Measurements from ENCODE around the gene ST6GAL1. TPM values are rescaled to one million over a fixed set of nuclear protein-coding genes. Genes with fewer than 3 reads are reported as not detected.

The ST6GAL1 gene
- total RNA-seq, 1 donor from 2014 or later, result 15.8 TPM

DNA sequence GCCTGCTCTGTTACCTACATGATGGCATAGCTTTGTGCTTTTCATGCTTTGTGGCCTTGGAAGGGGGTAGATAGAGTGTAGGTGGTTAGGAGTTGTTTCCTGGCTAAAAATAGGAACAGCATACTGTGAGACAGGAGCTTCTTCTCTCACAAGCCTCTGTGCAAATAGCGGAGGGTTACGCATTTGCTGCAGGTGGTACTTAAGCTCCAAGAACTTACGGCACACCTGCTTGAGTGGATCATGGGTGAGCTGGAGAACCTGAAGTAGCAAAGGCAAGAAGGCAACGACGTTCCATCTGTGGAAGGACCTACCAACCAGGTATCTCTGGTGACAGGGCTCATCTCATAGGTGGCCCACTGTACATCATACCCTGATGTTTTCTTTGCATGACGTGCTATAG is 66.0 kb downstream of the ST6GAL1 start:
- TF ChIP-seq, protein P1, sequence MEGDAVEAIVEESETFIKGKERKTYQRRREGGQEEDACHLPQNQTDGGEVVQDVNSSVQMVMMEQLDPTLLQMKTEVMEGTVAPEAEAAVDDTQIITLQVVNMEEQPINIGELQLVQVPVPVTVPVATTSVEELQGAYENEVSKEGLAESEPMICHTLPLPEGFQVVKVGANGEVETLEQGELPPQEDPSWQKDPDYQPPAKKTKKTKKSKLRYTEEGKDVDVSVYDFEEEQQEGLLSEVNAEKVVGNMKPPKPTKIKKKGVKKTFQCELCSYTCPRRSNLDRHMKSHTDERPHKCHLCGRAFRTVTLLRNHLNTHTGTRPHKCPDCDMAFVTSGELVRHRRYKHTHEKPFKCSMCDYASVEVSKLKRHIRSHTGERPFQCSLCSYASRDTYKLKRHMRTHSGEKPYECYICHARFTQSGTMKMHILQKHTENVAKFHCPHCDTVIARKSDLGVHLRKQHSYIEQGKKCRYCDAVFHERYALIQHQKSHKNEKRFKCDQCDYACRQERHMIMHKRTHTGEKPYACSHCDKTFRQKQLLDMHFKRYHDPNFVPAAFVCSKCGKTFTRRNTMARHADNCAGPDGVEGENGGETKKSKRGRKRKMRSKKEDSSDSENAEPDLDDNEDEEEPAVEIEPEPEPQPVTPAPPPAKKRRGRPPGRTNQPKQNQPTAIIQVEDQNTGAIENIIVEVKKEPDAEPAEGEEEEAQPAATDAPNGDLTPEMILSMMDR (IDR thresholded peaks at IDR 0.05; ENCODE audit: insufficient read depth, low read depth, low read length), result no peak
- TF ChIP-seq EZH2 (IDR thresholded peaks at IDR 0.05; ENCODE audit: insufficient read depth, low read length), result no peak
- no peak for FAIRE-seq

GRCh38 chr3:186997061-186997460 is 66.7 kb downstream of the ST6GAL1 start:
- H3K36me3 ChIP-seq (ENCODE audit: insufficient read depth, low read length), result no peaks in the 10 kb centered on the region
- H3K27ac ChIP-seq (ENCODE audit: low read depth, low read length), result no peak overlapping the region
- H3K27ac Mint-ChIP-seq (ENCODE audit: unreplicated experiment), result no peak overlapping the region
- no peaks in the 10 kb centered on the region for H3K27me3 Mint-ChIP-seq (ENCODE audit: low read depth, unreplicated experiment)
- H3K27me3 ChIP-seq (ENCODE audit: insufficient read depth, low read length), result no peaks in the 10 kb centered on the region
- H3K79me2 ChIP-seq (ENCODE audit: insufficient read depth, low read length), result no peaks in the 10 kb centered on the region
- H3K9ac ChIP-seq (ENCODE audit: low read length), result no peak overlapping the region
- H4K20me1 ChIP-seq (ENCODE audit: insufficient read depth, low read length), result no peaks in the 10 kb centered on the region
- no peak overlapping the region for H3K4me3 Mint-ChIP-seq (ENCODE audit: unreplicated experiment)
- FAIRE-seq (no peak), DNase-seq (ENCODE audit: low read depth) (no peak)
- no peaks in the 10 kb centered on the region for H3K4me1 ChIP-seq (ENCODE audit: insufficient read depth, low read length)
- no peak overlapping the region for H3K4me2 ChIP-seq (ENCODE audit: low read length)
- H3K36me3 Mint-ChIP-seq (ENCODE audit: low read depth, unreplicated experiment), result no peaks in the 10 kb centered on the region
- no peak overlapping the region for H2AFZ ChIP-seq (ENCODE audit: low read depth, low read length)
- H3K4me3 ChIP-seq (ENCODE audit: insufficient read depth, low read depth, low read length), result no peak overlapping the region
- TF ChIP-seq EZH2 (IDR thresholded peaks at IDR 0.05; ENCODE audit: insufficient read depth, low read length), result no peak
- TF ChIP-seq, protein P1 (IDR thresholded peaks at IDR 0.05; ENCODE audit: insufficient read depth, low read depth, low read length), result no peak
- H3K4me1 Mint-ChIP-seq (ENCODE audit: low read depth, unreplicated experiment), result peaks cover 7% of the 10 kb centered on the region
- no peaks in the 10 kb centered on the region for H3K9me3 ChIP-seq (ENCODE audit: insufficient read depth, low read depth, low read length)
- no peaks in the 10 kb centered on the region for H3K9me3 Mint-ChIP-seq (ENCODE audit: unreplicated experiment)

More for the DNA sequence above, 66.0 kb downstream of the ST6GAL1 start:
- no peak overlapping the region for H3K27ac ChIP-seq (ENCODE audit: low read depth, low read length)
- H3K4me3 Mint-ChIP-seq (ENCODE audit: unreplicated experiment), result no peak overlapping the region
- H3K4me3 ChIP-seq (ENCODE audit: insufficient read depth, low read depth, low read length), result no peak overlapping the region
- H4K20me1 ChIP-seq (ENCODE audit: insufficient read depth, low read length), result no peaks in the 10 kb centered on the region
- H3K36me3 ChIP-seq (ENCODE audit: insufficient read depth, low read length), result no peaks in the 10 kb centered on the region
- no peaks in the 10 kb centered on the region for H3K27me3 ChIP-seq (ENCODE audit: insufficient read depth, low read length)
- no peak overlapping the region for H3K9ac ChIP-seq (ENCODE audit: low read length)
- H3K27me3 Mint-ChIP-seq (ENCODE audit: low read depth, unreplicated experiment), result no peaks in the 10 kb centered on the region
- H3K4me1 Mint-ChIP-seq (ENCODE audit: low read depth, unreplicated experiment), result peaks cover 9% of the 10 kb centered on the region
- H3K4me2 ChIP-seq (ENCODE audit: low read length), result no peak overlapping the region
- no peaks in the 10 kb centered on the region for H3K9me3 ChIP-seq (ENCODE audit: insufficient read depth, low read depth, low read length)
- no peak overlapping the region for H3K27ac Mint-ChIP-seq (ENCODE audit: unreplicated experiment)
- no peak for DNase-seq (ENCODE audit: low read depth)
- H3K9me3 Mint-ChIP-seq (ENCODE audit: unreplicated experiment), result peaks cover 5% of the 10 kb centered on the region
- H3K36me3 Mint-ChIP-seq (ENCODE audit: low read depth, unreplicated experiment), result peaks cover 2% of the 10 kb centered on the region
- no peak overlapping the region for H2AFZ ChIP-seq (ENCODE audit: low read depth, low read length)
- no peaks in the 10 kb centered on the region for H3K4me1 ChIP-seq (ENCODE audit: insufficient read depth, low read length)
- H3K79me2 ChIP-seq (ENCODE audit: insufficient read depth, low read length), result no peaks in the 10 kb centered on the region

DNA sequence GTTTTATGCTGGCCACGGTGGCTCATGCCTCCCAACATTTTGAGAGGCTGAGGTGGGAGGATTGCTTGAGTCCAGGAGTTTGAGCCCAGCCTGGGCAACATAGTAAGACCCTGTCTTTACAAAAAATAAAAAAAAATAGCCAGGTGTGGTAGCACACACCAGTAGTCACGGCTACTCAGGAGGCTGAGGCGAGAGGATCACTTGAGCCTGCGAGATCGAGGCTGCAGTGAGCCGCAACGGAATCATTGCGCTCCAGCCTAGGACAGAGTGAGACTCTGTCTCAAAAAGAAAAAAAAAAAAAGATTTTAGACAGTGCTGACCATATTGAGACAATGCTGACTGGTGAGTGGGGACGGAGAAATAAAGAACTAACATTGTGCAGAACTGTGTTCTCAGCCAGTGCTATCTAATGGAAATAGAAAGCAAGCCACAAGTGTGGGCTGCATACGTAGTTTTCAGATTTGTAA is 67.2 kb downstream of the ST6GAL1 start:
- peaks cover 7% of the 10 kb centered on the region for H3K4me1 Mint-ChIP-seq (ENCODE audit: low read depth, unreplicated experiment)

More for the DNA sequence above, 67.2 kb downstream of the ST6GAL1 start:
- H4K20me1 ChIP-seq (ENCODE audit: insufficient read depth, low read length), result no peaks in the 10 kb centered on the region
- Mint-ChIP-seq H3K27me3 (ENCODE audit: low read depth, unreplicated experiment) (no peaks in the 10 kb centered on the region), H3K4me3 (ENCODE audit: unreplicated experiment) (no peak overlapping the region), H3K27ac (ENCODE audit: unreplicated experiment) (no peak overlapping the region), H3K9me3 (ENCODE audit: unreplicated experiment) (no peaks in the 10 kb centered on the region), H3K36me3 (ENCODE audit: low read depth, unreplicated experiment) (no peaks in the 10 kb centered on the region)
- H3K79me2 ChIP-seq (ENCODE audit: insufficient read depth, low read length), result no peaks in the 10 kb centered on the region
- H3K27me3 ChIP-seq (ENCODE audit: insufficient read depth, low read length), result no peaks in the 10 kb centered on the region
- no peaks in the 10 kb centered on the region for H3K9me3 ChIP-seq (ENCODE audit: insufficient read depth, low read depth, low read length)
- FAIRE-seq, result no peak
- H2AFZ ChIP-seq (ENCODE audit: low read depth, low read length), result no peak overlapping the region
- H3K4me2 ChIP-seq (ENCODE audit: low read length), result no peak overlapping the region
- no peaks in the 10 kb centered on the region for H3K36me3 ChIP-seq (ENCODE audit: insufficient read depth, low read length)
- DNase-seq (ENCODE audit: low read depth), result no peak
- no peak overlapping the region for H3K4me3 ChIP-seq (ENCODE audit: insufficient read depth, low read depth, low read length)
- H3K4me1 ChIP-seq (ENCODE audit: insufficient read depth, low read length), result no peaks in the 10 kb centered on the region
- no peak overlapping the region for H3K9ac ChIP-seq (ENCODE audit: low read length)
- H3K27ac ChIP-seq (ENCODE audit: low read depth, low read length), result no peak overlapping the region
- TF ChIP-seq, protein P1 (IDR thresholded peaks at IDR 0.05; ENCODE audit: insufficient read depth, low read depth, low read length), result no peak
- TF ChIP-seq EZH2 (IDR thresholded peaks at IDR 0.05; ENCODE audit: insufficient read depth, low read length), result no peak

All from astrocyte (in vitro differentiated cells and primary cell).